Activated naive CD4-positive, alpha-beta T cell treated with anti-CD3 and anti-CD28 coated beads, Interleukin-2, amount 50 U/mL, for 24 hours (primary cell): ENCODE results near the gene ANAPC5.
"Not testable (repeated sequence)": the region's sequence is repeated elsewhere in the genome, so short reads cannot be mapped to it uniquely, and the experiment has no call there.

Experiments used
- H3K27ac Mint-ChIP-seq: one replicate; pipeline ENCODE4 v1.8.0; 2021; ENCODE audit warnings: mild to moderate bottlenecking, mixed read lengths
- H3K27me3 Mint-ChIP-seq: one replicate; pipeline ENCODE4 v1.8.0; 2021; ENCODE audit warnings: mixed read lengths
- H3K36me3 Mint-ChIP-seq: one replicate; pipeline ENCODE4 v1.8.0; 2021; ENCODE audit warnings: mixed read lengths
- H3K4me1 Mint-ChIP-seq: one replicate; pipeline ENCODE4 v1.8.0; 2021; ENCODE audit warnings: mixed read lengths
- H3K4me3 Mint-ChIP-seq: one replicate; pipeline ENCODE4 v1.8.0; 2021; ENCODE audit warnings: mild to moderate bottlenecking, mixed read lengths
- H3K9me3 Mint-ChIP-seq: one replicate; pipeline ENCODE4 v1.8.0; 2021; ENCODE audit warnings: mixed read lengths

The ANAPC5 gene

DNA sequence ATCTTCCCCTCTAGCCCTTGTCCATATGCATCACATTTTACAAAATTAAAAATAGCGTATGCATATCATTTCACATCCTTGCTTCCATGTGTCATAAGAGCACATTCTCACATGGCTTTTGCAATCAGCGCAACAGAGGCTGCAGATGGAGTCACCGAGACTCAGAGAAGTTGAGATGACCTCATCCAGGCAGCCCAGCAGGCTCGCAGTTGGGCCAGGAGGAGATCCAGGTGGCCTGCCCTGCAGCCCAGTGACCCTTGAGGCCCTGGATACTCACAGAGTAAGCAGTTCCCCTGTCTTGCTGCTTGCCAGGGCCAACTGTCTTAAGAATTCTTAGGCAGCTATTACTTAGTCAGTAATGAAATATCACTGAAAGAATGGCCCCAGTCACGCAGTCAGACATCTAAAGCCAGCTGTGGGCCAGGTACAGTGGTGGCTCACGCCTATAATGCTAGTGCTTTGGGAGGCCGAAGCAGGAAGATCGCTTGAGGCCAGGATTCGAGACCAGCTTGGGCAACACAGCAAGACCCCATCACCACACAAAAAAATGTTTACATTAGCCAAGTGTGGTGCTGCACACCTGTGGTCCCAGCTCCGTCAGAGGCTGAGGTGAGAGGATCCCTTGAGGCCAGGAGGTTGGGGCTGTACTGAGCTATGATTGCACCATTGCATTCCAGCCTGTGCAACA lies 64.8 kb downstream of the ANAPC5 start:
- Mint-ChIP-seq H3K27me3 (no peaks in the 10 kb centered on the region), H3K9me3 (no peaks in the 10 kb centered on the region), H3K27ac (no peak overlapping the region), H3K4me1 (peaks cover 8% of the 10 kb centered on the region), H3K36me3 (peaks cover 4% of the 10 kb centered on the region), H3K4me3 (no peak overlapping the region)

DNA sequence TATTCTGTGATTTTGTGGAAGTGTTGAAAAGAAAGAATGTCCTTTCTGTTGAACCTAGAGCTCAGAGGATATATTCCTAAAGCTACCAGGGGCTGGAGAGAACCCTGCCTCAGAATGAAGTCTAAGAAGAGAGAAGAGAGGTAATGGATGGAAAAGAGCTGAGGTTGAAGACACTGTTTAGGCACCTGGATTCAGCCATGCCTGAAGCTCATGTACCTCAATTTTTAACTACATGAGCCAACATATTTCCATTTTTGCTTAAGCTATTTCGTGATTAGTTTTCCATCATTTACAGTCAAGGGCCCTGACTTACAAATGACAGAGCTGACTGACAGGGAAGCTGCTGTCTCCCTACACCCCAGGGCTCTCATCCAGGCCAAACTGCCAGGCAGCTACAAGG lies 66.4 kb downstream of the ANAPC5 start:
- H3K27ac Mint-ChIP-seq, result no peak overlapping the region
- peaks cover 3% of the 10 kb centered on the region for H3K4me1 Mint-ChIP-seq
- no peak overlapping the region for H3K4me3 Mint-ChIP-seq
- no peaks in the 10 kb centered on the region for H3K36me3 Mint-ChIP-seq
- no peaks in the 10 kb centered on the region for H3K9me3 Mint-ChIP-seq
- H3K27me3 Mint-ChIP-seq, result no peaks in the 10 kb centered on the region

- H3K36me3 Mint-ChIP-seq, result no peaks in the 10 kb centered on the region
- no peak overlapping the region for H3K27ac Mint-ChIP-seq
- no peaks in the 10 kb centered on the region for H3K9me3 Mint-ChIP-seq
- no peaks in the 10 kb centered on the region for H3K4me1 Mint-ChIP-seq
- no peak overlapping the region for H3K4me3 Mint-ChIP-seq
- no peaks in the 10 kb centered on the region for H3K27me3 Mint-ChIP-seq
These were observed 67.4 kb downstream of the ANAPC5 start for GRCh38 chr12:121284551-121285390.

DNA sequence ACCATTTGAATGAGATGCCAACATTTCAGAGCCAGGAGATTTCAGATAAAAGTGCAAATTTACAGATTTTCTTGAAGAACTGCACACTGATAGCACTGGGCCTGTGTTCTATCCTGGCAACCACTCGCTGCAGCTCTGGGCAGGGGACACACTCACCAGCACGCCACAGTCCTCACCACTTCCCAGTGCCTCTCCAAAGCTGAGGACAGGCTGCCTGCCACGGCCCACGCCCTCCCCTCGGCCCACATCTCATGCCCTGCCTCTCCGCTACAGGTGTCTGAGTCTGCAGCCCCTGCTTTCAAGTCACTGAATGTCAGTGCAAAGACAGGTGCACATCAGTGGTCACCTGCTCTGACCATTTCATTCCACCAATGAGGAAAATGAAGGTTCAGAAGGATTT lies 68.4 kb downstream of the ANAPC5 start:
- no peaks in the 10 kb centered on the region for H3K27me3 Mint-ChIP-seq
- H3K4me1 Mint-ChIP-seq, result no peaks in the 10 kb centered on the region
- H3K27ac Mint-ChIP-seq, result no peak overlapping the region
- no peak overlapping the region for H3K4me3 Mint-ChIP-seq
- H3K9me3 Mint-ChIP-seq, result no peaks in the 10 kb centered on the region
- no peaks in the 10 kb centered on the region for H3K36me3 Mint-ChIP-seq

DNA sequence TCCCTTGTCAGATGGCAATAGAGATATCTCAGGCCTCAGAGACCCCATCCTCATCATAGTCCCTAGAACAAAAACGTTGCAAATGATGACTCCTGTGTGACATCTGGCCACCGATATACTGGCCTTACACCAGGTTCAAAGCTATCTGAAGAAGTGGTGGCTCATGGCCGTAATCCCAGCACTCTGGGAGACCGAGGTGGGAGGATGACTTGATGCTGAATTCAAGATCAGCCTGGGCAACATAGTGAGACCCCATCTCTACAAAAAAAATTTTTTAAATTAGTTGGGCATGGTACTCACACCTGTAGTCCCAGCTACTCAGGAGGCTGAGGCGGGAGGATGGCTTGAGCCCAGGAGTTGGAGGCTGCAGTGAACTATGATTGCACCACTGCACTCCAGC lies 68.8 kb downstream of the ANAPC5 start:
- Mint-ChIP-seq H3K27ac (no peak overlapping the region), H3K9me3 (no peaks in the 10 kb centered on the region), H3K27me3 (no peaks in the 10 kb centered on the region), H3K36me3 (no peaks in the 10 kb centered on the region), H3K4me3 (no peak overlapping the region), H3K4me1 (no peaks in the 10 kb centered on the region)

- H3K4me1 Mint-ChIP-seq, H3K27ac Mint-ChIP-seq, H3K9me3 Mint-ChIP-seq, H3K4me3 Mint-ChIP-seq, H3K36me3 Mint-ChIP-seq, H3K27me3 Mint-ChIP-seq: not testable (repeated sequence)
These were observed 69.3 kb downstream of the ANAPC5 start for GRCh38 chr12:121282910-121283309.

DNA sequence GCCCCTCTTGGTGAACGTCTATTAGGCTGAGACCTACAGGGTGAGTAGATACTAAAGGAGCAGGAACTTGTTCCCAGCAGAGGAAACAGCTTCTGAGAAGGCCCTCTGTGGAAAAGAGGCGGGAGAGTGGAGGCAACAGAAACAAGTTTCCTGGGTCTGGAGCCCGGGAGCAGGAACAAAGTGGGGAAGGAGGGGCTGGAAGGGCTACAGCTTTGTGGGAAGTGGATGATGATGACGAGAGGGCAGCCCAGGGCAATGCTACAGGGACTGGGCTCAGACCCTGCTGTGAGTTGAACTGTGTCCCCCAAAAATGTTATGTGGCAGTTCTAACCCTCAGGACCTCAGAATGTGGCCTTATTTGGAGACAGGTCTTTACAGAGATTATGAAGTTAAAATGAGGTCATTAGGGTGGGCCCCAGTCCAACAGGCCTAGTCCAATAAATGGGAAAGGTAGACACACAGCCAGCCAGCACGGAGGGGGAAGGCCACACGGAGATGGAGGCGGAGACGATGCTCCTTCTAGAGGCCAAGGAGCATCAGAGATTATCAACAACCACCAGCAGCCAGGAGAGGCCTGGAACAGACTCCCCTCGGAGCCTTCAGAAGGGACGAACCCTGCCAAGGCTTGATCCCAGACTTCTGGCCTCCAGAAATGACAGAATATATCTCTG lies 70.0 kb downstream of the ANAPC5 start:
- no peaks in the 10 kb centered on the region for H3K9me3 Mint-ChIP-seq
- H3K27me3 Mint-ChIP-seq, result no peaks in the 10 kb centered on the region
- no peak overlapping the region for H3K27ac Mint-ChIP-seq
- H3K4me1 Mint-ChIP-seq, result peaks cover 3% of the 10 kb centered on the region
- no peaks in the 10 kb centered on the region for H3K36me3 Mint-ChIP-seq
- H3K4me3 Mint-ChIP-seq, result no peak overlapping the region

DNA sequence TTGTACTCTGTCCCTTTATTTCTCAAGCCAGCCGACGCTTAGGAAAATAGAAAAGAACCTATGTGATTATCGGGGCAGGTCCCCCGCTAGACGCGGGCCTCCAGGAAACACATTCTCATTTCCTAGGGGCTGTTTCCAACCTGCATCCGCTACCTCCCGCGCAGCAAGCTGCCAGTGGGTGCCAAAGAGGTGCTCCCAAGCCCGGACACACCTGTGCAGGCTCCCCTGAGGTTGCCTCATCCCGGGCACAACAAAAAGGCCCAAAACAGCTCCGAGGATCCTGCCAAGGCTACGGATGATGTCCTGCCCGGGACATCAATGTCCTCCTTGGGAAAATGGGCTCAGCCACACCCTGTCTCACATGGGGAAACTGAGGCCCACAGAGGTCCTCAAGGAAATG lies 71.1 kb downstream of the ANAPC5 start:
- H3K4me1 Mint-ChIP-seq, H3K4me3 Mint-ChIP-seq: not testable (repeated sequence)

GRCh38 chr12:121280531-121280930 lies 71.7 kb downstream of the ANAPC5 start:
- H3K4me3 Mint-ChIP-seq, H3K36me3 Mint-ChIP-seq, H3K27me3 Mint-ChIP-seq, H3K27ac Mint-ChIP-seq, H3K9me3 Mint-ChIP-seq, H3K4me1 Mint-ChIP-seq: not testable (repeated sequence)

More for the DNA sequence above, 71.1 kb downstream of the ANAPC5 start:
- not testable (repeated sequence) for H3K27ac Mint-ChIP-seq, H3K9me3 Mint-ChIP-seq, H3K27me3 Mint-ChIP-seq, H3K36me3 Mint-ChIP-seq

DNA sequence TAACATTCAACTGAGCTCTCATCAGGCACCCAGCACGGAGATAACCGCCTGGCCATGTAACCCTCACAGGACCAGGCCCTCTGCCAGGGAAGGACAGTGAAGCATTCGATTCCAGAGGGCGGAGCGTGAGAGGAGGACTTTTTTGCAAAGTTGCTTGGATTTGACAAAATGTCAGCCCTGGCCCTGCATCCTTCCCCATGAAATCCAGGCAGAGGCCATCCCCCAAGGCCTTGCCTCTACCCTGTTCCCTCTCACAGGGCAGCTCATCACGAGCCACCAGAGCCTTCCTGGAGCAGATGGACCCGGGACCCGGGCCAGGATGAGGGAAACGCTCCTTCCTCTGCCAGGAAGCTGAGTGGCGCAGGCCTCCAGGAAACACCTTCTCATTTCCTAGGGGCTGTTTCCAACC lies 72.7 kb downstream of the ANAPC5 start:
- no peaks in the 10 kb centered on the region for H3K36me3 Mint-ChIP-seq
- H3K9me3 Mint-ChIP-seq, result no peaks in the 10 kb centered on the region
- no peaks in the 10 kb centered on the region for H3K27me3 Mint-ChIP-seq
- H3K4me1 Mint-ChIP-seq, result peaks cover 5% of the 10 kb centered on the region
- H3K27ac Mint-ChIP-seq, result no peak overlapping the region
- no peak overlapping the region for H3K4me3 Mint-ChIP-seq

DNA sequence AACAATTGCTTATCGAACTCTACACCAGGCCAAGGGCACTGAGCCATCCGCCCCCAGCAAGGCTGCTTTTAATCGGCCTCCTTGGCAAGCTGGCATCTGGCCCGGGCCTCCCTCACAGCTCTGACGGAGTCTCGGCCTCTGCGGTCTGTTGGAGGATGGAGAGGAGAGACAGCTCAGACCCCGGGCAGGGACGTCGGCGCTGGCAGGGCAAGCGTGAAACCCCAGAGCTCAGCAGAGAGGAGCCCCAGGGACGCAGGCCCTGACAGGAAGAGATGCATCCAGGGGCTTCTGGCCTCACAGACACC lies 73.2 kb downstream of the ANAPC5 start:
- H3K36me3 Mint-ChIP-seq, result no peaks in the 10 kb centered on the region
- no peak overlapping the region for H3K27ac Mint-ChIP-seq
- no peaks in the 10 kb centered on the region for H3K9me3 Mint-ChIP-seq
- H3K27me3 Mint-ChIP-seq, result no peaks in the 10 kb centered on the region
- no peak overlapping the region for H3K4me3 Mint-ChIP-seq
- H3K4me1 Mint-ChIP-seq, result peaks cover 5% of the 10 kb centered on the region

- H3K9me3 Mint-ChIP-seq, result no peaks in the 10 kb centered on the region
- H3K4me1 Mint-ChIP-seq, result peaks cover 5% of the 10 kb centered on the region
- no peaks in the 10 kb centered on the region for H3K36me3 Mint-ChIP-seq
- H3K27me3 Mint-ChIP-seq, result no peaks in the 10 kb centered on the region
- H3K27ac Mint-ChIP-seq, result no peak overlapping the region
- no peak overlapping the region for H3K4me3 Mint-ChIP-seq
These were observed 73.8 kb downstream of the ANAPC5 start for GRCh38 chr12:121278169-121279070.

DNA sequence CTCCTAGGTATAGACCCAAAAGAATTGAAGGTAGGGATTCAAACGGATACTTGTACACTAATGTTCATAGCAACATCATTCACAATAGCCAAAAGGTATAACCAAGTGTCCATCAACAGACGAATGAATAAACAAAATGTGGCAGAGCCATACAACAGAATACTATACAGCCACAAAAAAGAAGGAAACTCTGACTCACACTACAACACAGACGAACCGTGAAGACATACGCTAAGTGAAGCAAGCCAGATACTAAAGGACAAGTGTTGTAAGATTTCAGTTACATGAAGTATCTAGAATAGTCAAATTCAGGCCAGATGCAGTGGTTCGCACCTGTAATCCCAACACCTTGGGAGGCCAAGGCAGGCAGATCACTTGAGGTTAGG lies 74.8 kb downstream of the ANAPC5 start:
- Mint-ChIP-seq H3K27me3 (no peaks in the 10 kb centered on the region), H3K27ac (no peak overlapping the region), H3K4me3 (no peak overlapping the region), H3K9me3 (no peaks in the 10 kb centered on the region), H3K36me3 (peaks cover 5% of the 10 kb centered on the region), H3K4me1 (peaks cover 5% of the 10 kb centered on the region)

GRCh38 chr12:121274036-121274763 lies 78.0 kb downstream of the ANAPC5 start:
- H3K27ac Mint-ChIP-seq, result no peak overlapping the region
- peaks cover 5% of the 10 kb centered on the region for H3K36me3 Mint-ChIP-seq
- no peaks in the 10 kb centered on the region for H3K27me3 Mint-ChIP-seq
- H3K4me1 Mint-ChIP-seq, result peaks cover 5% of the 10 kb centered on the region
- H3K9me3 Mint-ChIP-seq, result no peaks in the 10 kb centered on the region
- H3K4me3 Mint-ChIP-seq, result no peak overlapping the region

DNA sequence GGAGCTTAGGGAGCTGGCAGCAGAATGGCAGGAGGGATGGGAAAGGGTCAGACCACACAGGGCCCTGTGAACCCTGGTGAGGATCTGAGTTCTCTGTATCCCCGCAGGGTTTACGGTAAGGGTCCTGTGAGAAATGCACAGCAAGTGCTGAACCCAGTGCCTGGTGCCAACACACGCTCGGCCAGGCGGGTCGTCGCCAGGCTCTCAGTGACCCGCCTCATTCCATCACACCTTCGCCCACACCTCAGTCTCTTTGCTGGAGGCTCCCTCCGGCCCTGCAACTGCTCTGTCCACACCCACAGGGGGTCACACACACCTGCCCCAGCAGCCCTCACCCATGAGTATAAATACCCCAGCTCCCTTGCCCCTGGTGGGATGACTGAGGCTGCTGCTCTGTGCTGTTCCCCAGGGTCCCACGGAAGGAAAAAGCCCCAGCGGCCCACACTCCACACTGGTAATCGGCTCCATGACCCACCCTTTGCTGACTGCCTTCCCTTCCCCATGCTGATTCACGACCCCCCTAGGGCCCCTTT lies 78.8 kb downstream of the ANAPC5 start:
- H3K27me3 Mint-ChIP-seq, result no peaks in the 10 kb centered on the region
- H3K36me3 Mint-ChIP-seq, result peaks cover 5% of the 10 kb centered on the region
- peaks cover 5% of the 10 kb centered on the region for H3K4me1 Mint-ChIP-seq
- H3K9me3 Mint-ChIP-seq, result no peaks in the 10 kb centered on the region
- H3K4me3 Mint-ChIP-seq, result no peak overlapping the region
- H3K27ac Mint-ChIP-seq, result no peak overlapping the region
